ENCODE results near the gene TMEM98. TPM values are rescaled to one million over a fixed set of nuclear protein-coding genes. Genes with fewer than 3 reads are reported as not detected.

TMEM98 gene
- total and polyA plus RNA-seq, 9 of the 15 experiments (the other 6 are each of a cell fraction or from before 2014, with no cell fraction given) = 33.5 to 164 (median 84.7) TPM

DNA sequence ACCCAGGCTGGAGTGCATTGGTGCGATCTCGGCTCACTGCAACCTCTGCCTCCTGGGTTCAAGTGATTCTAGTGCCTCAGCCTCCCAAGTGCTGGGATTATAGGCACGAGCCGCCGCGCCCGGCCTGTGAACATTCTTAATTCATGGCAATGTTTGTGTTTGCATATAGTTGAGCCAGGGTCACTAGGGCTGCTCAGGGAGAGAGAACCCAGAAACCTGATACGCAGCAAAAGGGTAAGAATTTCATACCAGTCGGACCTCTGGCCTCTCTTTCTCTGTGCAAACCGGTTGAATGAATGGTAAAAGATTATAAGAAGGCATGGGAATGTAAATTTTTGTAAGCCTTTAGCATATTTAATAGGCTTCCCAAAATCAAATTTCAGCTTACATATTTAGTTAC lies 6.9 kb upstream of the TMEM98 start:
- no peaks in the 10 kb centered on the region for H3K9me1 ChIP-seq (ENCODE audit: control insufficient read depth, insufficient read depth, low read length)
- H3K9me3 ChIP-seq (replicated peaks; ENCODE audit: control insufficient read depth, insufficient read depth, low read depth, low read length) = no peaks in the 10 kb centered on the region
- no peaks in the 10 kb centered on the region for H3K79me2 ChIP-seq (ENCODE audit: control insufficient read depth, insufficient read depth, low read length)
- H3K27me3 ChIP-seq (ENCODE audit: control insufficient read depth in 2 of 2, insufficient read depth in 2 of 2, low read length in 2 of 2) = no peaks in the 10 kb centered on the region
- no peaks in the 10 kb centered on the region for H4K20me1 ChIP-seq (replicated peaks; ENCODE audit: control insufficient read depth, insufficient read depth, low read length)
- H3K27ac ChIP-seq (ENCODE audit: extremely low read depth, low read depth, low read length) = no peak overlapping the region
- CTCF ChIA-PET (ENCODE audit: low intra/inter-chr PET ratio) = no interaction called here
- no peak overlapping the region for H3K9ac ChIP-seq (ENCODE audit: insufficient read depth in 1 of 2, low read depth in 2 of 2, low read length in 2 of 2)
- no peak for DNase-seq (ENCODE audit: extremely low read depth in 1 of 4, low spot score in 3 of 4)
- 81% methylated on average over 10 of the region's 10 CpGs for WGBS (ENCODE audit: insufficient coverage, low coverage, missing lambda C conversion rate)
- no peak for ATAC-seq
- in situ Hi-C loops (cut with MboI) = no loop called here
- no peaks in the 10 kb centered on the region for H3K36me3 ChIP-seq (ENCODE audit: control insufficient read depth, insufficient read depth, low read length)
- POLR2A ChIA-PET = interaction anchor here (1.6 kb wide), 1 partner anchor 11 kb away, joined by 5 read pairs; no protein-coding TSS in a partner anchor
- peaks cover 4 to 6% of the 10 kb centered on the region in 2 experiments; a peak in 4 of 5 replicates for H3K4me1 ChIP-seq (replicated peaks in 1 of 2; ENCODE audit: control insufficient read depth in 2 of 2, insufficient read depth in 2 of 2, low read length in 2 of 2)
- no peak overlapping the region for H3K4me3 ChIP-seq
- FAIRE-seq = no peak
- H2AFZ ChIP-seq (ENCODE audit: low read depth, low read length) = no peak overlapping the region
- H3K4me2 ChIP-seq (ENCODE audit: insufficient read depth, low read length) = no peak overlapping the region
- intact Hi-C loops (cut with micrococcal nuclease) = no loop called here
- no TSS peak for BruUV-seq (replicated peaks)
- TF ChIP-seq, protein P1, sequence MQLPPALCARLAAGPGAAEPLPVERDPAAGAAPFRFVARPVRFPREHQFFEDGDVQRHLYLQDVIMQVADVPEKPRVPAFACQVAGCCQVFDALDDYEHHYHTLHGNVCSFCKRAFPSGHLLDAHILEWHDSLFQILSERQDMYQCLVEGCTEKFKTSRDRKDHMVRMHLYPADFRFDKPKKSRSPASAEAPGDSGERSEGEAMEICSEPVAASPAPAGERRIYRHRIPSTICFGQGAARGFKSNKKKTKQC (CRISPR knock-in tag; IDR thresholded peaks at IDR 0.05) = no peak
- TF ChIP-seq ZNF133 (CRISPR knock-in tag; IDR thresholded peaks at IDR 0.05) (no peak), NELFE (IDR thresholded peaks at IDR 0.05; ENCODE audit: insufficient read depth, insufficient read length) (no peak), SREBF2 (CRISPR knock-in tag; IDR thresholded peaks at IDR 0.05) (no peak), SETDB1 (IDR thresholded peaks at IDR 0.05; ENCODE audit: low read length) (no peak), CBFB (CRISPR knock-in tag; IDR thresholded peaks at IDR 0.05) (no peak), SAFB (IDR thresholded peaks at IDR 0.05; ENCODE audit: borderline replicate concordance, low read depth, low read length) (no peak), TFAM (CRISPR knock-in tag; conservative IDR thresholded peaks at IDR 0.05) (no peak), TCFL5 (CRISPR knock-in tag; conservative IDR thresholded peaks at IDR 0.05) (no peak)
- TF ChIP-seq, protein P2, sequence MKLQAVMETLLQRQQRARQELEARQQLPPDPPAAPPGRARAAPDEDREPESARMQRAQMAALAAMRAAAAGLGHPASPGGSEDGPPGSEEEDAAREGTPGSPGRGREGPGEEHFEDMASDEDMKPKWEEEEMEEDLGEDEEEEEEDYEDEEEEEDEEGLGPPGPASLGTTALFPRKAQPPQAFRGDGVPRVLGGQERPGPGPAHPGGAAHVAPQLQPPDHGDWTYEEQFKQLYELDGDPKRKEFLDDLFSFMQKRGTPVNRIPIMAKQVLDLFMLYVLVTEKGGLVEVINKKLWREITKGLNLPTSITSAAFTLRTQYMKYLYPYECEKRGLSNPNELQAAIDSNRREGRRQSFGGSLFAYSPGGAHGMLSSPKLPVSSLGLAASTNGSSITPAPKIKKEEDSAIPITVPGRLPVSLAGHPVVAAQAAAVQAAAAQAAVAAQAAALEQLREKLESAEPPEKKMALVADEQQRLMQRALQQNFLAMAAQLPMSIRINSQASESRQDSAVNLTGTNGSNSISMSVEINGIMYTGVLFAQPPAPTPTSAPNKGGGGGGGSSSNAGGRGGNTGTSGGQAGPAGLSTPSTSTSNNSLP (IDR thresholded peaks at IDR 0.05; ENCODE audit: borderline replicate concordance, low read depth, low read length) = no peak
- TF ChIP-seq, protein P3, sequence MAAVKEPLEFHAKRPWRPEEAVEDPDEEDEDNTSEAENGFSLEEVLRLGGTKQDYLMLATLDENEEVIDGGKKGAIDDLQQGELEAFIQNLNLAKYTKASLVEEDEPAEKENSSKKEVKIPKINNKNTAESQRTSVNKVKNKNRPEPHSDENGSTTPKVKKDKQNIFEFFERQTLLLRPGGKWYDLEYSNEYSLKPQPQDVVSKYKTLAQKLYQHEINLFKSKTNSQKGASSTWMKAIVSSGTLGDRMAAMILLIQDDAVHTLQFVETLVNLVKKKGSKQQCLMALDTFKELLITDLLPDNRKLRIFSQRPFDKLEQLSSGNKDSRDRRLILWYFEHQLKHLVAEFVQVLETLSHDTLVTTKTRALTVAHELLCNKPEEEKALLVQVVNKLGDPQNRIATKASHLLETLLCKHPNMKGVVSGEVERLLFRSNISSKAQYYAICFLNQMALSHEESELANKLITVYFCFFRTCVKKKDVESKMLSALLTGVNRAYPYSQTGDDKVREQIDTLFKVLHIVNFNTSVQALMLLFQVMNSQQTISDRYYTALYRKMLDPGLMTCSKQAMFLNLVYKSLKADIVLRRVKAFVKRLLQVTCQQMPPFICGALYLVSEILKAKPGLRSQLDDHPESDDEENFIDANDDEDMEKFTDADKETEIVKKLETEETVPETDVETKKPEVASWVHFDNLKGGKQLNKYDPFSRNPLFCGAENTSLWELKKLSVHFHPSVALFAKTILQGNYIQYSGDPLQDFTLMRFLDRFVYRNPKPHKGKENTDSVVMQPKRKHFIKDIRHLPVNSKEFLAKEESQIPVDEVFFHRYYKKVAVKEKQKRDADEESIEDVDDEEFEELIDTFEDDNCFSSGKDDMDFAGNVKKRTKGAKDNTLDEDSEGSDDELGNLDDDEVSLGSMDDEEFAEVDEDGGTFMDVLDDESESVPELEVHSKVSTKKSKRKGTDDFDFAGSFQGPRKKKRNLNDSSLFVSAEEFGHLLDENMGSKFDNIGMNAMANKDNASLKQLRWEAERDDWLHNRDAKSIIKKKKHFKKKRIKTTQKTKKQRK (IDR thresholded peaks at IDR 0.05; ENCODE audit: borderline replicate concordance, low read depth, low read length) = no peak
- TF ChIP-seq, protein P4, sequence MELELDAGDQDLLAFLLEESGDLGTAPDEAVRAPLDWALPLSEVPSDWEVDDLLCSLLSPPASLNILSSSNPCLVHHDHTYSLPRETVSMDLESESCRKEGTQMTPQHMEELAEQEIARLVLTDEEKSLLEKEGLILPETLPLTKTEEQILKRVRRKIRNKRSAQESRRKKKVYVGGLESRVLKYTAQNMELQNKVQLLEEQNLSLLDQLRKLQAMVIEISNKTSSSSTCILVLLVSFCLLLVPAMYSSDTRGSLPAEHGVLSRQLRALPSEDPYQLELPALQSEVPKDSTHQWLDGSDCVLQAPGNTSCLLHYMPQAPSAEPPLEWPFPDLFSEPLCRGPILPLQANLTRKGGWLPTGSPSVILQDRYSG (tag; conservative IDR thresholded peaks at IDR 0.05; ENCODE audit: low read depth) = no peak

Data from K562 (cell line).